NCI-H446 treated with DMSO at 0.1 percent for 48 hours (cell line): Measurements from ENCODE around the gene KCNN1.
"Not testable (repeated sequence)": the region's sequence is repeated elsewhere in the genome, so short reads cannot be mapped to it uniquely, and the experiment has no call there.

ENCODE experiments used
- DNase-seq: peaks from one replicate; lab custom pipeline; 2025; lab: John Stamatoyannopoulos, UW

The KCNN1 gene

GRCh38 chr19:18000915-18001776 is 34.2 kb downstream of the KCNN1 start:
- peak; percentile 56 for DNase-seq

- DNase-seq: no peak
Observed at GRCh38 chr19:18001777-18002345, 35.0 kb downstream of the KCNN1 start.

- no peak for DNase-seq
Observed at GRCh38 chr19:18002347-18002850, 35.5 kb downstream of the KCNN1 start.

GRCh38 chr19:18005750-18006149 is 38.8 kb downstream of the KCNN1 start:
- not testable (repeated sequence) for DNase-seq

- DNase-seq: peak; percentile 31
Observed at GRCh38 chr19:18007044-18007916, 40.4 kb downstream of the KCNN1 start.

- peak; percentile 81 for DNase-seq
Observed at GRCh38 chr19:18007917-18008673, 41.2 kb downstream of the KCNN1 start, which contains the start of gene ARRDC2. Gene ARRDC2, plus strand, starts transcription at chr19:18008170. Its CDS starts 141 bp downstream, at chr19:18008311.

- no peak for DNase-seq
Observed at GRCh38 chr19:18008814-18009213, 41.9 kb downstream of the KCNN1 start.

GRCh38 chr19:18009412-18010066 is 42.6 kb downstream of the KCNN1 start:
- no peak for DNase-seq

GRCh38 chr19:18010149-18010548 is 43.2 kb downstream of the KCNN1 start:
- no peak for DNase-seq

- no peak for DNase-seq
Observed at GRCh38 chr19:18013210-18014111, 46.6 kb downstream of the KCNN1 start.

- no peak for DNase-seq
Observed at GRCh38 chr19:18014197-18014596, 47.3 kb downstream of the KCNN1 start.

- no peak for DNase-seq
Observed at GRCh38 chr19:18016209-18016910, 49.5 kb downstream of the KCNN1 start.

GRCh38 chr19:18017275-18018083 is 50.6 kb downstream of the KCNN1 start:
- DNase-seq: no peak

GRCh38 chr19:18020212-18021085 is 53.5 kb downstream of the KCNN1 start:
- DNase-seq: no peak

- DNase-seq: no peak
Observed at GRCh38 chr19:18021121-18021755, 54.3 kb downstream of the KCNN1 start.

GRCh38 chr19:18023622-18024251 is 56.8 kb downstream of the KCNN1 start:
- DNase-seq: no peak
